ENCODE data around the gene PRKAR2B.

GRCh38 chr7:107150375-107151073 lies 106.0 kb downstream of the PRKAR2B start:
- TF ChIP-seq CTCF (IDR thresholded peaks at IDR 0.05): peak; percentile 36 to 78 (median 70)
- TF ChIP-seq POLR2A (IDR thresholded peaks at IDR 0.05): no peak

All from prostate gland (tissue), 2 donors.